Measurements from ENCODE around the gene POLE3.
"Not testable (repeated sequence)": the region's sequence is repeated elsewhere in the genome, so short reads cannot be mapped to it uniquely, and the experiment has no call there.

POLE3 gene

GRCh38 chr9:113386571-113387393 lies 23.7 kb downstream of the POLE3 start:
- H3K27me3 ChIP-seq (replicated peaks; ENCODE audit: control insufficient read depth, insufficient read depth, low read length), result no peaks in the 10 kb centered on the region
- TF ChIP-seq CTCF (IDR thresholded peaks at IDR 0.05; ENCODE audit: insufficient read depth, low read length, poor library complexity, severe bottlenecking), result no peak
- H3K4me3 ChIP-seq (replicated peaks; ENCODE audit: low read depth, low read length), result no peak overlapping the region
- peaks cover 12% of the 10 kb centered on the region for H3K36me3 ChIP-seq (ENCODE audit: control insufficient read depth, insufficient read depth, low read length)
- DNase-seq (ENCODE audit: extremely low read depth, insufficient read length), result no peak

- Histone ChIP-seq H3K36me3 (ENCODE audit: control insufficient read depth, insufficient read depth, low read length) (no peaks in the 10 kb centered on the region; the same call in 1 of the 2 replicates), H3K27me3 (replicated peaks; ENCODE audit: control insufficient read depth, insufficient read depth, low read length) (no peaks in the 10 kb centered on the region), H3K4me3 (replicated peaks; ENCODE audit: low read depth, low read length) (no peak overlapping the region)
- DNase-seq (ENCODE audit: extremely low read depth, insufficient read length), result no peak
- TF ChIP-seq CTCF (IDR thresholded peaks at IDR 0.05; ENCODE audit: insufficient read depth, low read length, poor library complexity, severe bottlenecking), result no peak
These were observed 28.5 kb downstream of the POLE3 start for GRCh38 chr9:113381909-113382411.

GRCh38 chr9:113381441-113381840 lies 29.0 kb downstream of the POLE3 start:
- DNase-seq (ENCODE audit: extremely low read depth, insufficient read length); H3K27me3 ChIP-seq (replicated peaks; ENCODE audit: control insufficient read depth, insufficient read depth, low read length); H3K4me3 ChIP-seq (replicated peaks; ENCODE audit: low read depth, low read length): not testable (repeated sequence)

GRCh38 chr9:113380869-113381378 lies 29.6 kb downstream of the POLE3 start:
- Histone ChIP-seq H3K36me3 (ENCODE audit: control insufficient read depth, insufficient read depth, low read length) (no peaks in the 10 kb centered on the region; the same call in 1 of the 2 replicates), H3K4me3 (replicated peaks; ENCODE audit: low read depth, low read length) (no peak overlapping the region), H3K27me3 (replicated peaks; ENCODE audit: control insufficient read depth, insufficient read depth, low read length) (no peaks in the 10 kb centered on the region)
- peak; percentile 25 for DNase-seq (ENCODE audit: extremely low read depth, insufficient read length)
- TF ChIP-seq CTCF (IDR thresholded peaks at IDR 0.05; ENCODE audit: insufficient read depth, low read length, poor library complexity, severe bottlenecking), result no peak

More at GRCh38 chr9:113381441-113381840, 29.0 kb downstream of the POLE3 start:
- not testable (repeated sequence) for H3K36me3 ChIP-seq (ENCODE audit: control insufficient read depth, insufficient read depth, low read length)

- not testable (repeated sequence) for H3K27me3 ChIP-seq (replicated peaks; ENCODE audit: control insufficient read depth, insufficient read depth, low read length); H3K36me3 ChIP-seq (ENCODE audit: control insufficient read depth, insufficient read depth, low read length); DNase-seq (ENCODE audit: extremely low read depth, insufficient read length); H3K4me3 ChIP-seq (replicated peaks; ENCODE audit: low read depth, low read length)
These were observed 30.7 kb downstream of the POLE3 start for GRCh38 chr9:113379829-113380210.

GRCh38 chr9:113379094-113379828 lies 31.2 kb downstream of the POLE3 start:
- DNase-seq (ENCODE audit: extremely low read depth, insufficient read length); H3K27me3 ChIP-seq (replicated peaks; ENCODE audit: control insufficient read depth, insufficient read depth, low read length); H3K4me3 ChIP-seq (replicated peaks; ENCODE audit: low read depth, low read length); H3K36me3 ChIP-seq (ENCODE audit: control insufficient read depth, insufficient read depth, low read length): not testable (repeated sequence)

Measured in GM06990 (cell line).